Endothelial cell of umbilical vein (primary cell): Measurements from ENCODE around the gene GNG2. TPM values are rescaled to one million over a fixed set of nuclear protein-coding genes. Genes with fewer than 3 reads are reported as not detected.

ENCODE experiments used
- BruUV-seq: library from RNA; stranded (reverse); fragments of 400-500 nt; replicated peaks from 2 replicates; lab custom pipeline; 2021; lab: Mats Ljungman, UMichigan
- CTCF ChIA-PET: fragments of 300-600, 350-600 bp; sonication (Branson Sonifier 250); formaldehyde crosslinking; loops from one replicate; lab custom pipeline; 2021; ENCODE audit warnings: antibody characterized with exemption, inconsistent platforms; lab: Charles Lee
- POLR2A ChIA-PET: fragments of 300-600, 350-600 bp; sonication (Branson Sonifier 250); formaldehyde crosslinking; loops from one replicate; lab custom pipeline; 2021; ENCODE audit warnings: antibody characterized with exemption, inconsistent platforms; lab: Charles Lee
- DNase-seq: peaks from one replicate; pipeline ENCODE4 v3.0.0-alpha.2; 2011; ENCODE audit warnings: low read depth, low spot score
- FAIRE-seq: peaks from 2 replicates; lab custom pipeline; 2011; peaks lifted over from hg19 to GRCh38; lab: Jason Lieb, UNC
- H2AFZ ChIP-seq: 2 replicates; pipeline ENCODE4 v1.6.0; 2012; ENCODE audit warnings: low read depth, low read length, control low read depth, inconsistent platforms
- H3K27ac ChIP-seq: 2 replicates; pipeline ENCODE4 v1.5.1; 2011; ENCODE audit warnings: low read depth, mild to moderate bottlenecking, control low read depth, low read length, moderate library complexity; ENCODE audit not compliant: insufficient read depth
- H3K27me3 ChIP-seq, 2 experiments: 2 replicates each; pipeline versions ENCODE4 v1.6.0 to v1.6.1; 2011; ENCODE audit warnings: low read length in 2 of 2, mixed read lengths in 1 of 2; ENCODE audit not compliant: control insufficient read depth in 2 of 2, insufficient read depth in 2 of 2
- H3K36me3 ChIP-seq, 2 experiments: 2 replicates in 1 of 2; 3 replicates in 1 of 2; pipeline ENCODE4 v1.5.1; 2011; ENCODE audit warnings: low read length in 2 of 2, mild to moderate bottlenecking in 1 of 2, moderate library complexity in 1 of 2; ENCODE audit not compliant: control insufficient read depth in 2 of 2, insufficient read depth in 2 of 2; ENCODE audit errors: extremely low read depth in 1 of 2
- H3K4me1 ChIP-seq: 3 replicates; pipeline ENCODE4 v1.5.1; 2011; ENCODE audit warnings: mild to moderate bottlenecking, low read length; ENCODE audit not compliant: control insufficient read depth, insufficient read depth; ENCODE audit errors: extremely low read depth
- H3K4me2 ChIP-seq: 2 replicates; pipeline ENCODE4 v1.6.1; 2011; ENCODE audit warnings: low read length, control low read depth, mixed read lengths; ENCODE audit not compliant: insufficient read depth
- H3K4me3 ChIP-seq, 3 experiments: fragments of 200-600 bp in 1 of 3; sonication (generic), shearing (Covaris generic) in 1 of 3; replicated peaks in 1 of 3; 2 replicates each; pipeline ENCODE4 v1.5.1; 2011 to 2016; ENCODE audit warnings: control low read depth in 3 of 3, low read length in 3 of 3, mild to moderate bottlenecking in 2 of 3, inconsistent platforms in 1 of 3, low read depth in 1 of 3, moderate library complexity in 1 of 3; ENCODE audit not compliant: insufficient read depth in 1 of 3
- H3K79me2 ChIP-seq: 2 replicates; pipeline ENCODE4 v1.6.0; 2012; ENCODE audit warnings: low read length, inconsistent platforms; ENCODE audit not compliant: control insufficient read depth, insufficient read depth
- H3K9ac ChIP-seq: replicated peaks from 2 replicates; pipeline ENCODE3; 2011; ENCODE audit warnings: low read length, control low read depth; ENCODE audit not compliant: insufficient read depth; ENCODE audit errors: extremely low read depth
- H3K9me1 ChIP-seq: replicated peaks from 3 replicates; pipeline ENCODE4 v1.6.0; 2011; ENCODE audit warnings: mild to moderate bottlenecking, low read length; ENCODE audit not compliant: control insufficient read depth, insufficient read depth; ENCODE audit errors: extremely low read depth
- H3K9me3 ChIP-seq: replicated peaks from 2 replicates; pipeline ENCODE4 v1.5.1; 2012; ENCODE audit warnings: low read length, inconsistent platforms; ENCODE audit not compliant: control insufficient read depth, insufficient read depth
- H4K20me1 ChIP-seq: replicated peaks from 2 replicates; pipeline ENCODE3; 2011; ENCODE audit warnings: mild to moderate bottlenecking, low read length; ENCODE audit not compliant: control insufficient read depth, insufficient read depth; ENCODE audit errors: extremely low read depth
- CTCF ChIP-seq, 2 donors: IDR thresholded peaks; 1 replicate in 1 of 2; 2 replicates in 1 of 2; pipeline ENCODE4 v1.5.1; 2011; ENCODE audit warnings: low read length in 2 of 2, mild to moderate bottlenecking in 2 of 2, moderate library complexity in 2 of 2, control low read depth in 1 of 2, inconsistent platforms in 1 of 2, low read depth in 1 of 2; ENCODE audit not compliant: insufficient read depth in 1 of 2; ENCODE audit errors: extremely low read depth in 1 of 2
- FOS ChIP-seq: IDR thresholded peaks from 2 replicates; pipeline ENCODE4 v1.6.1; 2011; ENCODE audit warnings: mild to moderate bottlenecking, low read length, moderate library complexity, borderline replicate concordance; ENCODE audit not compliant: insufficient read depth
- GATA2 ChIP-seq: IDR thresholded peaks from 2 replicates; pipeline ENCODE4 v1.7.0; 2011; ENCODE audit warnings: low read depth, mild to moderate bottlenecking, moderate library complexity, mixed read lengths, low read length; ENCODE audit not compliant: insufficient read length, insufficient read depth
- JUN ChIP-seq: IDR thresholded peaks from 2 replicates; pipeline ENCODE4 v1.6.1; 2011; ENCODE audit warnings: borderline replicate concordance, low read depth; ENCODE audit not compliant: insufficient read length, insufficient read depth
- MAX ChIP-seq: IDR thresholded peaks from 2 replicates; pipeline ENCODE4 v1.6.1; 2011; ENCODE audit not compliant: insufficient read depth, insufficient read length
- MYC ChIP-seq: IDR thresholded peaks from one replicate; pipeline ENCODE4 v1.6.1; 2011; ENCODE audit warnings: mild to moderate bottlenecking, low read depth, low read length
- POLR2A ChIP-seq: IDR thresholded peaks from 2 replicates; pipeline ENCODE4 v1.6.1; 2012; ENCODE audit warnings: low read depth, mild to moderate bottlenecking, control low read depth, low read length
- POLR2AphosphoS5 ChIP-seq: IDR thresholded peaks from 2 replicates; pipeline ENCODE4 v1.6.1; 2012; ENCODE audit warnings: low read depth, mild to moderate bottlenecking, control low read depth, low read length, moderate library complexity; ENCODE audit not compliant: insufficient read depth
- dilution Hi-C: fragments of 300-500 bp; cut with MboI; formaldehyde crosslinking; loops from one replicate; pipeline ENCODE4 v1.15.0; 2019; ENCODE audit warnings: low sequenced_read_pairs; ENCODE audit not compliant: extremely low pct_ligation_motif_present
- intact Hi-C: fragments of 100-400 bp; cut with micrococcal nuclease; formaldehyde crosslinking; loops from one replicate; pipeline ENCODE4 v1.10.0; 2022
- polyA plus RNA-seq, 4 experiments: library from polyadenylated mRNA; depleted of rRNA in 3 of 4; stranded (reverse) in 3 of 4; unstranded in 1 of 4; fragments of >200 nt; gene quantifications; 2 replicates each; pipeline versions ENCODE4 v1.2.1 to v1.2.3, GENCODE V29; 2011 to 2012; ENCODE audit warnings: missing spikeins in 1 of 4
- total RNA-seq: library from RNA; stranded (reverse); gene quantifications from 2 replicates; pipeline ENCODE4 v1.2.3, GENCODE V29; 2021

GNG2 gene
- total and polyA plus RNA-seq, 2 donors (not counting 3 experiments of a cell fraction or from before 2014, with no cell fraction given), result not detected

GRCh38 chr14:51873221-51873893 is 12.9 kb downstream of the GNG2 start:
- Histone ChIP-seq H3K36me3 (no peaks in the 10 kb centered on the region), H3K27ac (no peak overlapping the region)

More at GRCh38 chr14:51873221-51873893, 12.9 kb downstream of the GNG2 start:
- H3K9me1 ChIP-seq, result no peaks in the 10 kb centered on the region
- ChIA-PET POLR2A (no interaction called here), CTCF (interaction anchor here (0.5 to 1.0 kb wide), 3 partner anchors 13 to 105 kb away, joined by 3 read pairs; partner anchors contain the start of gene GNG2)
- H4K20me1 ChIP-seq, result no peaks in the 10 kb centered on the region
- FAIRE-seq (peak; percentile 64), DNase-seq (peak; percentile 87)
- no peaks in the 10 kb centered on the region for H3K9me3 ChIP-seq
- H3K79me2 ChIP-seq, result no peaks in the 10 kb centered on the region
- H3K27me3 ChIP-seq, result peaks cover 14 to 18% of the 10 kb centered on the region in 2 experiments
- H3K4me1 ChIP-seq, result peaks cover 9% of the 10 kb centered on the region
- TF ChIP-seq POLR2AphosphoS5, result no peak
- TF ChIP-seq FOS, result peak; percentile 55
- TF ChIP-seq CTCF (IDR thresholded peaks at IDR 0.05; ENCODE audit: extremely low read depth in 1 of 2, insufficient read depth in 1 of 2, low read depth in 1 of 2, low read length in 2 of 2), result no peak
- no peak for TF ChIP-seq GATA2
- no peak for TF ChIP-seq POLR2A
- peak; percentile 48 for TF ChIP-seq JUN
- TF ChIP-seq MYC, result no peak
- no peak for TF ChIP-seq MAX
- H3K4me2 ChIP-seq, result no peak overlapping the region
- no TSS peak for BruUV-seq
- intact Hi-C loops, result no loop called here
- H3K9ac ChIP-seq, result no peak overlapping the region
- dilution Hi-C loops, result no loop called here
- no peak overlapping the region for H3K4me3 ChIP-seq
- H2AFZ ChIP-seq, result no peak overlapping the region
